NCI-H226 (cell line): Measurements from ENCODE around the gene KIDINS220.
A peak's percentile ranks its signal among the peaks of the same experiment; 100 is the strongest.

ENCODE experiments used
- DNase-seq: peaks from one replicate; pipeline ENCODE4 v3.0.0-alpha.2; 2015

The KIDINS220 gene

DNA sequence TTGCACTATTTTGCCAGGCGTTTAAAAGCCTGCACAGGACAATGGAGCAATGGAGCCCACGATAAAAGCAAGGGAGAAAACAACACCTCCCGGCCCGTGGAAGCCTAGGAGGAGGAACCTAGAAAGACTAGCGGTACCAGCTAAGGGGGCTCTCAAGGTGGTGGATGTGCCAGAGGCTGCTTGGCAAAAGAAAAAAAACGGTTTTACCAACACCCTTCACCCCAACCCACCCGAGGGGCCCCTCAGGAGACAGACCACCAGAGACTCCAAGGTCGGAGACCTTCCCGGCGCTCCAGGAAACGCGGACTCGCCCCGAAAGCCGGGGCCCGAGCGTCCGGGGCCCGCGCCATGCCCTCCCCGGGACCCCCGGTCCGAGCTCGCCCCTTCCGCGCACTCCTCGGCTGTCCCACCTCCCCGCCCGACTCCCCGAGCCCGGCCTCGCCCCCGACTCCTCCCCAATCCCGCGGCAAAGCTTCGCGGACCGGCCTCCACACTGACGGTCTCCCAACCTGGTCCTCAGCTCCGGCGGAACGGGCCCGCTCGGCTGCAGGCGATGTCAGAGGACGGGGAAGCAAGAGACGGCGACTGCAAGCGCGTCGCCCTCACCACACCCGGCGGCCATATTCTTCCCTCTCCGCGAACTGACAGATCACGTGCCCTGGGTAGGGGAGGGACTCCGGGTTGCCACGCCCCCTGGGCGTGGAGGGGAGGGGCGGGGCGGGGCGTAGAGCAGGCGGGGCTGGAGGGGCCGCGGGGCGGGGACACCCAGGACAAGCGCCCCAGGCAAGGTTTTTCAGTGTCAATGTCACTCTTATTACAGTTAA lies at the start of gene KIDINS220:
TSS of gene KIDINS220 (minus strand) at position 643 of the 824 bp plus-strand sequence. CDS start 10,520 bp downstream, outside the sequence.
- DNase-seq = peak; percentile 66

DNA sequence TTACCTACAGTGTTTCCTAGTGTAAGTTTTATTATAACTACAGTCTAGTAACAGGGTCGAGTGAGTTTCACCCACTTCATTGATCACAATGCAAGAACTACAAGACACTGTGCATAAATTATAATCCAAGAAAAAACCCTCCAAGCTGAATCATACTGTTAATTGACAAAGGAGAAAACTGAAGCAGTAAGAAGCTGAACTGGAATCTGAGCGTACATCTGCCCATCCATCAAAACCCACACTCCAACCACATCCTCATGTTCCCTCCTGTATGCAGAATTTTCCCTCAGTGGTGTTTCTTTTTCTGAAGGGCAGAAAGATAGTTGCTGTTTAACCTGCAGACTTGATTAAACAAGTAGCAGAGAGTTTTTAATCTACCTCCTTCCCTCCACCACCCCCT lies 49.5 kb upstream of the KIDINS220 start:
- DNase-seq = no peak

- no peak for DNase-seq
These were observed 48.7 kb upstream of the KIDINS220 start for GRCh38 chr2:8886202-8886518.

DNA sequence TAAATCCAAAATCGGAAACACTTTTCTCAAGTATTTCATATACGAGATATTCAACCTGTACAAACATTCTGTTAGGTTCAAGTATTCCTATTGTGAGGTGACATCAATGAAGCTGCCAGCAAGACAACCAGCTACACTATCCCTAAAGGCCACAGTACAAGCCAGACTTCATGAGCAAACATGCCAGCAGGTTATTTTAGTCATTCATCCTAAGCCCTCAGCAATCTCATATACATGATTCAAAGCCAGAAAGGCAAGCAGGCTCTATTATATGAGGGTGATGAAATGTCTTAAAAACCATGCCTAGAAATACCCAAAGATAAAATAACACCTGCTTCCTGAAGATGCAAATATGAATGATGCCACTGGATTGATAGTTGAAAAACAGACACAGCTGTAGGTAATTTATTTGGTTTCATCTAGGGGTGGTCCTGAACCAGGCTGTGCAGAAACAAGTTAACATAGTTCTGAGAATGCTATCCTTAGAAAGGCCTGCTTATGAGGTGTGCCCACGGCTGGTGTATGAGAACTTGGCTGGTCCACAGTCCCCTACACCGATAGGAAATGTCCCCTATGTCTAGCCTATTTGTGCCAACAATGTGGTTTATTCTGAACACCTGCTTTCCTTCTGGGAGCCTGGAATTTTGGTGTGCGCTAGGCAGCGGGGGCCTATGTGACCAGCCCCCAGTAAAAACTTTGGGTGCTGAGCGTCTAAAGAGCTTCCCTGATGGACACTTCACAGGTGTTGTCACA lies 48.2 kb upstream of the KIDINS220 start:
- no peak for DNase-seq

- DNase-seq = no peak
These were observed 47.4 kb upstream of the KIDINS220 start for GRCh38 chr2:8884812-8885211.

- peak; percentile 34 for DNase-seq
These were observed 44.7 kb upstream of the KIDINS220 start for GRCh38 chr2:8882094-8882493.

GRCh38 chr2:8877894-8878293 lies 40.5 kb upstream of the KIDINS220 start:
- no peak for DNase-seq

GRCh38 chr2:8877332-8877731 lies 39.9 kb upstream of the KIDINS220 start:
- DNase-seq = no peak

- no peak for DNase-seq
These were observed 39.2 kb upstream of the KIDINS220 start for GRCh38 chr2:8876628-8877027.

DNA sequence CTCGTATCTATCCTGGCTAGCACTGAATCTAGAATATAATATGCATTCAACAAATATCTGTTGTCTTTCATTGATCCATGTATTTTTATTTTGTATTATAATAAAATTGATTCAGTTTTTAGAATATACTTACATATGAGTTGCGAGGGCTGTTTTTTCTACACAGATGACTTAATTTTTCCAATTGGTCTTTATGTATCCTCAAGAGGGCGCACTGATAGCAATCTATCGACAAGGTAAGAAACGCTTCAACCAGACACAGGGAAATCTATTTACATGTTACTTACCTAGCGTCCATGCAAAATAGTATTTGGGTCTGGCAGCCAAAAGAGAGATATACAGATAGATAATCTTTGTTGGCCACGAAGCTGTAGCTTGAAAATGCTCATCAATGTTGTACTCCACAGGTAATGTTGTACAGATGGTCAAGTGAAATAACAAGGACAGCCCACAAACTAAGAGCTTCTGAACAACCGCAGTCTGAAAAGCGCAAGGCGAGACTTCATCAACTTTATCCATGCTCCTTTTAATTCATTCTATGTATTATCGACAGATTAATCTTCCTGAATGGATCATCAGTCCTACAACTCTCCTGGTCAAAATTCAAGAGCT lies 35.5 kb upstream of the KIDINS220 start:
- DNase-seq = peak; percentile 22

DNA sequence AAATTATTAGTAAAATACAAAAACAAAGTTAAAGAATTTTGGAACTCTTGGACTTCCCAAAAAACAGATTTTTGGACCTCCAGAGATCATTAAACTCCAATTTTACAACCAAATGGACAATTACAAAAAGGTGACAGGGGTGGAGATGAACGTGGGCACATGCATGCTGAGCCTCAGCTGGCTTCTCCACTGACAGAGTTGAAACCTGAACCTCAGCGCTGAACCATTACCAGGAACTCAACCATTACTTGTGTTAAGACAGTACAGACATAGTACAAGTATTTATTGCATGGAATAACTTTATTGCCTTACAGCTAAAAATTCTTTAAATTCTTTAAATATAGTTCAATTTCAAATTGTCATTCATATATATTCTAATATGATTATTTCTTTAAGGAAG lies 33.0 kb upstream of the KIDINS220 start:
- DNase-seq = no peak

GRCh38 chr2:8867363-8867762 lies 29.9 kb upstream of the KIDINS220 start:
- no peak for DNase-seq

GRCh38 chr2:8863331-8863953 lies 26.0 kb upstream of the KIDINS220 start:
- no peak for DNase-seq

GRCh38 chr2:8862230-8862629 lies 24.8 kb upstream of the KIDINS220 start:
- DNase-seq = no peak

- no peak for DNase-seq
These were observed 24.4 kb upstream of the KIDINS220 start for GRCh38 chr2:8861797-8862196.

- peak; percentile 47 for DNase-seq
These were observed 22.8 kb upstream of the KIDINS220 start for GRCh38 chr2:8860239-8860638.

- DNase-seq = no peak
These were observed 21.5 kb upstream of the KIDINS220 start for GRCh38 chr2:8858910-8859309.

GRCh38 chr2:8858264-8858663 lies 20.9 kb upstream of the KIDINS220 start:
- DNase-seq = no peak

GRCh38 chr2:8857709-8858108 lies 20.3 kb upstream of the KIDINS220 start:
- no peak for DNase-seq

GRCh38 chr2:8856176-8856575 lies 18.8 kb upstream of the KIDINS220 start:
- no peak for DNase-seq

DNA sequence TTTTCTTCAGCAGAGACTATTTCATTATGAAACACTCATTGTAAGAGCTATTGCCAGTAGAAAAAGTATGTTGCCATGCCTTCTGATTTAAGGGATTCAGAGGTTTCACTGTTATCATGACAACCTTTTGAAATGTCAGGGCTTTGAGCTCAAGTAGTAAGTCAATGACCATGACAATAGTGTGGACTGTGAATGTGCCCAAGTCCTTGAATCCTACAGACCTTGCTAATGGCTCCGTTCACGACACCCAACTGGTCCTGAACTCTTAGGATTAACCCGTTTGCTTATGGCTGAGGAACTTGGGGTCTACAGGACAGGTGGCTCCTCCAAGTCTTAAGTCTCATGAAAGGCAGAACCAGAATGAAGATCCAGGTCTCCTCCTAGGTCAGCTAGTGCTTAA lies 17.6 kb upstream of the KIDINS220 start:
- DNase-seq = no peak

GRCh38 chr2:8853426-8853825 lies 16.0 kb upstream of the KIDINS220 start:
- DNase-seq = no peak

DNA sequence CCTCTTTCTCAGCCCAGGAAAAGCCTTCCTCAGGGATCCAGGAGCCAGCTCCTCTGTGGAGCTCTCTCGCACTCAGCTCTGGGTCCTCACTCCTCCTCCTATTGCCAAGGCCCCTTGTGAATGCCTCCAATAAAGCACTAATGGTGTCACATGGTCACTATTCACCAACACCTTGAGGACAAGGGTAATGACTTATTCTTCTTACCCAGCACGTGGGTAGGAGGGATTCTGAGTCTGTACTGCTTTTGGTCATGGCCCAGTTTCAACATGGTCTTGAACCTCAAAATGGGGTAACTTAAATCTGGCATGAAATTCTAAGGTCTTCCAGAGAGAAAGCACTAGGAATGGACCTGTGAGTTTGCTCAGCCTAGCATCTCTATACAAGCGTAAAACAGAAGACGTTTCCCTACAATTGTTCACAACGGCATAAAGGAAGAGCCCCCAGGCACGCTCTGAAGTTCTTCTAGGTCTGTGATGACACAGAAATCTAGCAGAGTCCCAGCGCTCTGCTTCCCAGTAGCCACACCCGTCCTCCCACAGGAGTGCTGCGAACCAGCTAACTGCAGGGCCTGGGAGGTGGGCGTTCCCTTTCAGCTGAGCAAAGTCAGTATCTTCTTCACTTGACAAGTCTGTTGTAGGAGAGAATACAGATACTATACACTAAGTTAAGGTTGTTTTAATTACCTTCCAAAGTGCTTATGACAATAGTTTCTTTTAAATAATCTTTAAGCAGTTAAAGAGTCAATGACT lies 14.6 kb upstream of the KIDINS220 start:
- DNase-seq = no peak
